Hematopoietic multipotent progenitor cell treated with erythropoietin and hydrocortisone succinate and interleukin-3 and kit ligand, for 8 days (in vitro differentiated cells): ENCODE measurements around the gene WNK2.
"Not testable (repeated sequence)": the region's sequence is repeated elsewhere in the genome, so short reads cannot be mapped to it uniquely, and the experiment has no call there.

ENCODE experiments used
- DNase-seq: peaks from one replicate; pipeline ENCODE4 v3.0.0-alpha.2; 2015

Gene WNK2

GRCh38 chr9:93315118-93315517 is 131.2 kb downstream of the WNK2 start:
- no peak for DNase-seq

DNA sequence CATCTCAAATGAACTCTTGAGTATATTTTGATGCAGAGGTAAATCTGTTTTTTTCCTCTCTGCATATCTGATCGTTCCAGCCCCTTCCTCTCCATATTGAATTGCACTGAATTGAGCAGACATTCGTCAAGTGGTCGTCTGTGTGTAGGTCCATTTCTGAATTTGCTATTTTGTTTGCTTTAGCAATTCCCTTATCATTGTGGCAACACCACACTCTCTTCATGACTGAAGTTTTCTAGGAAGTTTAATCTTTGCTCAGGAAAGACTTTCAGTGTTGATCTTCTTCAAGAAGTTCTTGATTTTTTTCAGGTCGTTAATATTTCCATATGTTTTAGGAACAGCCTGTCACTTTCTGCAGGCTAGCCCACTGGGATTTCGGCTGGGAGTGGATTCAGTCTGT is 132.0 kb downstream of the WNK2 start:
- no peak for DNase-seq

GRCh38 chr9:93316726-93317494 is 133.0 kb downstream of the WNK2 start:
- DNase-seq, result no peak

DNA sequence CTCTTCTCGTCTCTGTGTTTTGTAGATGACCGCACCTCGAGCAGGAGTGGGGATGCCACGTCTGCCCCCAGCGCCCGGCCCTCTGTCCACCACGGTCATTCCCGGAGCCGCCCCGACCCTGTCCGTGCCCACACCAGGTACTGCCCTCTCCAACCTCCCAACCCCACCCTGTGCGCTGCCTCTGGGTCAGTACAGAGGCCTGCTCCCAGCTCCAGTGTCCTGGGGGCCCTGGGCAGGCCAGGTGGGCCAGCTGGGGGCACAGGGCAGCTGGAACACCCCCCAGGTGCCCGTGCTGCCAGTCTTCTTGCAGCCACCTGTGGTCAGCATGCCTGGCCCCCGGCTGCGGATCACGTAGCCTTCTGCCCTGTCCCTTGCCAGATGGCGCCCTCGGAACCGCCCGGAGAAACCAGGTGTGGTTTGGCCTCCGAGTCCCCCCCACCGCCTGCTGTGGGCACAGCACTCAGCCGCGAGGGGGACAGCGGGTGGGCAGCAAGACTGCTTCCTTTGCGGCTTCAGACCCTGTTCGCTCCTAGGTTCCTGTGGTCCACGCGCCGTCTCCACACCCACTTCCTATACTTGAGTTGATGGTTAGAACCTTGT is 133.7 kb downstream of the WNK2 start:
- no peak for DNase-seq

DNA sequence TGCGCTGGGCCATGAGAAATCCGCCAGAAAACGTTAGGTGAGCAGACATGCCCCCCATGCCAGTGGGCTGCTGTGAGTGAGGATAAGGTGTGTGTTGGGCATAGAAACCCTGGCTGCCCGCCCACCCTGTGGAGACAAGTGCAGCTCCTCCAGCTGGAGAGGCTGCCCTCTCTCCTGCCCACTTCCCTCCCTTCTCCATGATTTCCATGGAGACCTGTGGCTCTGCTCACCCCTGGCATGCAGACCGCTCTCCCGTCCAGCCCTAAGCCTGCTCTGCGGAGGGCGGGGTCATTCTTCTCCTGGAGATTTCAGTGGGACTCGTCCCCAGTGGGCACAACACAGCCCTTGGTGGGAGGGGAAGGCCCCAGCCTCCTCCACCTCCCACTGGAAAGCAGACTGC is 134.5 kb downstream of the WNK2 start:
- DNase-seq, result no peak

DNA sequence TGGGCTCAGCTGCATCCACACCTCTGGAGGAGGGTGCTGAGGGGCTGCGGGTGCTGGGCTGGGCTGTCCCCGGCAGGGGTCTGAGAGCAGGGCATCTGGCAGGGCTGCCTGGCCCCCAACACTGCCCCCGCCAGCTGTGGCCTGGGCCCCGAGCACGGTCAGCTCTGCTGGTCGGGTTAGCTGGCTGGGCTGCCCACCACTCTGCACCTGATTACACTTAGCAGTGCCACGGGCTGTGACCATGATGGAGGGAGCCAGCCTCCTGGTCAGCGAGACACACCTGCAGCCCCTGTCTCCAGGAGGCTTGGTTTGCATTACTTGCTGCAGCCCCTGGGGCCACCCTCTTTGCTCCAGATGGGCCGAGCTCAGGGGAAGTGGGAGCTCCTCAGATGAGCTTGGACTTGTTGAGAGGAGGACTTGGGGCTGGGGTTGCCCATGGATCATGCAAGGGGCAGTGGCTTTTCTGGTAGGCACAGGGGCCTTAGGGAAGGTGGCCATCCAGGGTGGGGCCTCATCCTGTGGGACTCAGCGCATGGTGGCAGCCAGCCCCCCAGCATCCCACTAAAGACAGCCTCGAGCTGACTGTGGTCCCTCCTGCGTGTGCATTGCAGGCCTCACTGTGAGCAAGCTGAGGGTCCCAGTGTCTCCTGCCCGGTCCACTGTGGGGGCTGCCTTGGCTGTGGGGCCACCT is 135.5 kb downstream of the WNK2 start:
- no peak for DNase-seq

- DNase-seq, result no peak
Observed at GRCh38 chr9:93319992-93320500, 136.1 kb downstream of the WNK2 start.

- no peak for DNase-seq
Observed at GRCh38 chr9:93320591-93321219, 136.8 kb downstream of the WNK2 start.

DNA sequence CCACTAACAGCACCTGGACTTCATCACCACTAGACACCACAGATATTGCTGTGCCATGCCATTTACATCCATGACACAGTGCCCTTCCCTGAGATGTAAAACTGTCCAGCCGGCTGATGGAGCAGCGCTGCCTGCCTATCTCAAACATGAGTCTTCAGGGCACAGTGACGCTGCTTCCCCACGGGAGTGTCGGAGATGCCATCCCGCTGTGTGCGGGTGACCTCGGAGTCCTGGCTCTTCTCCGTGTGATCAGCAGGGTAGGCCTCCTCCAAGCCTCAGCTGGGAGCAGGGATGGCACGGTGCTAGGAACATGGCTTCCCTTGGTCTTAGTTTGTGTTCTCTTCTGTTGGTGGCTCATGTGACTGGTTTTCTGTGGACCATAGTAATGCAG is 137.3 kb downstream of the WNK2 start:
- DNase-seq, result no peak

DNA sequence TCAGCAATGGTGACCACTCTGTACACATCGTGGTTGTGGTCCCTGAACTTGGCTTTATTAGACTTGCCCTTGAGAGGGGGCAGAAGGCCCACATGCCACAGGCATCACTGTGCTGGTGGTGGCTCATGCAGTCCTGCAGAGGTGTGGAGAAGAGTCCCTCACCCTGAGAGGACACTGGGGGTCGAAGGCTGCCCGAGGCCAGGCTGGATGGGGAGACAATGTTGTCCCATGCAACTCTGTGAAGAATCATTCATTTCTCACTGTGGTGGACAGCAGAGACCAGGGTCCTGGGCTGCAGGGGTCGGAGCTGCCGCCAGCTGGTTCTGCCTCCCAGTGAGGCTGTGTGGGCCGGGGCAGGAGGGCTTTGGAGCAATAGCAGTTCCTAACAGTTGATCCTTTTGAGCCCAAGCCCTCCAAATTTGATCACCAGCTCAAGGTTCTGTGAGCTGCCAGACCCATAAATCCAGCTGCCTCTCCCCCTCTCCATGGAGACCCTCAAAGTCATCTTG is 139.6 kb downstream of the WNK2 start:
- not testable (repeated sequence) for DNase-seq

GRCh38 chr9:93324191-93324834 is 140.4 kb downstream of the WNK2 start:
- no peak for DNase-seq

DNA sequence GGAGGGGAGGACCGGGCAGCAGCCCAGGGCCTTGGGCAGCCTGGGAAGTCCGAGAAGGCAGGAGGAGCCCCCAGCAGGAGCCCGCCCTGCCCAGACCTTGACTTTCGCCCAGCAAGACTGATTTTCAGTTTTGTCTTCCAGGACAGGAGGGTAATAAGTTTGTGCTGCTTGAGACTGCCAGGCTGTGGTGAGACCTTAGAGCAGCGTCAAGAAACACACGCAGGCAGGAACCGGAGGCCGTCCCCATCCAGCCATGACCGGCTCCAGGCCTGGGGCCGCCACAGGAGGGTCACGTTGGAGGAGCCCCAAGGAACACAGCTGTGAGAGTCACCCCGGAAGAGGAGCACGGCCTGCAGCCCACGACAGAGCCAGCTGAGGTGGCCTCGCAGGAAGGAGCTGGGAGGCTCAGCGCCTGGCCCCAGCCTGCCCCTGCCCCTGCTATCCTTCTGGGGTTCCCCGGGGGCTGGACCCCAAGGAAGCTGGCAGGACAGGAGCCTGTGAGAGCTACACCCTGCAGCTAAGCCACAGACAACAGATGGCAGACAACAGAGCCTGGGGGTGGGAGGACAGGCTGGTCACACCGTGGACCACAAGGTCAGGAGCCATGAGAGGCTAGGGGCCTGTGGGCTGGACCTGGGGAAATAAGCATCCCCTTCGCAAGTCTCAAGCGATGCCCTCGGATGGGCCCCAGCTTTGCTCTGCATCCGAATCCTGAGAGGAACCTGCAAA is 141.5 kb downstream of the WNK2 start:
- DNase-seq, result no peak

GRCh38 chr9:93326056-93326455 is 142.1 kb downstream of the WNK2 start:
- no peak for DNase-seq

- no peak for DNase-seq
Observed at GRCh38 chr9:93326654-93327053, 142.7 kb downstream of the WNK2 start.

- DNase-seq, result no peak
Observed at GRCh38 chr9:93329629-93330280, 145.8 kb downstream of the WNK2 start.

- no peak for DNase-seq
Observed at GRCh38 chr9:93332317-93332716, 148.4 kb downstream of the WNK2 start.

DNA sequence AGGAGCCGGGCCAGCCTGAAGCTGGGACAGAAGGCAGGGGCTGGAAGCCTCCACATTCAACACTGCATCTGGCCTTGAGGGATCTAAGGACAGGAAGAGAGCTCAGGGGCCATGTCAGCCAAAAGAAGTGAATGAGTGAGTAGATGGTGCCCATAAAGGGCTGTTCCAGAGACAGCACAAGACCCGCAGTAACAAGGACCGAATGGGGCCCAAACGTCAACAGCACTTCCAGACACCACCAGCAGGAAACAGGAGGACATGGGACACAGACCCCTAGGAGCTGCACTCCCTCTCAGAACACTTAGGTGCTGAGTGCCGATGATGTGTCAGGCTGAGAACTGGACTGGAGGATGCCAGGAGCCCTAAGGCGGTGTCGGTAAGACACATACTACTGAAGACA is 152.8 kb downstream of the WNK2 start:
- no peak for DNase-seq

DNA sequence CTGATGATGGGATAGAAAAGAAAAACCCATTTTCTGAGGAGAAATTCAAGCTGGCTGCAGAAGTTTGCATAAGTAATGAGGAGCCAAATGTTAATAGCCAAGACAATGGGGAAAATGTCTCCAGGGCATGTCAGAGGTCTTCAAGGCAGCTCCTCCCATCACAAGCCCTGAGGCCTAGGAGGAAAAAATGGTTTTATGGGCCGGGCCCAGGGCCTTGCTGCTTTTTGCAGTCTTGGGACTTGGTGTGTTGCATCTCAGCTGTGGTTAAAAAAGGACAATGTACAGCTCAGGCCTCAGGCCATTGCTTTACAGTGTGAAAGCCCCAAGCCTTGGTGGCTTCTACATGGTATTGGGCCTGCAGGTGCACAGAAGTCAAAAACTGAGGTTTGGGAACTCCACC is 154.3 kb downstream of the WNK2 start:
- DNase-seq, result not testable (repeated sequence)

DNA sequence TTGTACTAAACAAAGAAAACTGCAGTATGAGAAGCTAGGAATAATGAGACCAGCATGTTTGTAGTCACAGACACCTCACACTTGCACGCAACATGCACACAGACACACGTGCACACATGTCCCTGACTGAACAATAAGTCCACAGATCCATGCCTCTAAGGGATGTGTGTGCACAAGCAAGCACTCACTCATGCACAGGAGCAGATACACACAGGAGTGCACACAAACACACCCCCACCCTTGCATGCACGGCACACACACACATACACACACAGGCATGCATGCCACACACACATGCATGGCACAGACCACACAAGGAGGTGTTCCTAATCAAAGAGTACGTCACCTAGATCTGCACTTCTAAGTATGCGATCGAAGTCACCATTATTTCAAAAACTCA is 156.2 kb downstream of the WNK2 start:
- no peak for DNase-seq

DNA sequence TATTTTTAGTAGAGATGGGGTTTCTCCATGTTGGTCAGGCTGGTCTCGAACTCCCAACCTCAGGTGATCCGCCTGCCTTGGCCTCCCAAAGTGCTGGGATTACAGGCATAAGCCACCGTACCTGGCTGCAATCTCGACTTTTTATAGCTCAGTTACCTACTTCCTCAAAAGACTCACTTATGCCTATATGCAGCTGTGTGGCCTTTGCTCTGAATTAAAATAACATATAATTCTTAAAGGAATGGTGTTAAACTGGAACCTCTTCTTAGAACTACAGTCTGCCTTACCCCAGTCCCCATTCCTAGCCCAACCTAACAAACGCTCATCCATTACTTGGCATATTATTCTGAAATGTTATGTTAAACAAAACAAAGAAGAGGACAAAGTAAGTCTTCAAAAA is 157.9 kb downstream of the WNK2 start:
- DNase-seq, result not testable (repeated sequence)

GRCh38 chr9:93342428-93342827 is 158.5 kb downstream of the WNK2 start:
- DNase-seq, result not testable (repeated sequence)
